Activated CD8-positive, alpha-beta T cell treated with anti-CD3 and anti-CD28 coated beads for 36 hours (primary cell): ENCODE results near the gene PLAC8L1. TPM values are rescaled to one million over a fixed set of nuclear protein-coding genes. Genes with fewer than 3 reads are reported as not detected.
A peak's percentile ranks its signal among the peaks of the same experiment; 100 is the strongest.

Experiments used
- ATAC-seq: fragments of 200-7000 bp; cut with Tn5 transposase; one replicate; pipeline ENCODE4 v1.10.0; 2021; ENCODE audit warnings: mild to moderate bottlenecking, moderate library complexity
- CTCF ChIA-PET: fragments of 350-600 bp; sonication (Branson Sonifier 250); formaldehyde crosslinking; loops from one replicate; lab custom pipeline; 2021; ENCODE audit warnings: antibody characterized with exemption; lab: Charles Lee
- POLR2A ChIA-PET: fragments of 350-600 bp; sonication (Branson Sonifier 250); formaldehyde crosslinking; loops from one replicate; lab custom pipeline; 2021; ENCODE audit warnings: antibody characterized with exemption; lab: Charles Lee
- DNase-seq: peaks from one replicate; pipeline ENCODE4 v3.0.0-alpha.2; 2020
- H3K27ac Mint-ChIP-seq: one replicate; pipeline ENCODE4 v1.8.0; 2021; ENCODE audit warnings: mild to moderate bottlenecking, mixed read lengths
- H3K27me3 Mint-ChIP-seq: one replicate; pipeline ENCODE4 v1.8.0; 2021; ENCODE audit warnings: mixed read lengths
- H3K36me3 Mint-ChIP-seq: one replicate; pipeline ENCODE4 v1.8.0; 2021; ENCODE audit warnings: low read depth, mixed read lengths
- H3K4me1 Mint-ChIP-seq: one replicate; pipeline ENCODE4 v1.8.0; 2021; ENCODE audit warnings: low read depth, mixed read lengths
- H3K4me3 Mint-ChIP-seq: one replicate; pipeline ENCODE4 v1.8.0; 2021; ENCODE audit warnings: mild to moderate bottlenecking, moderate library complexity, mixed read lengths
- H3K9me3 Mint-ChIP-seq: one replicate; pipeline ENCODE4 v1.8.0; 2021; ENCODE audit warnings: mixed read lengths
- CTCF ChIP-seq: fragments of 200-600 bp; IDR thresholded peaks from one replicate; pipeline ENCODE4 v1.8.0; 2022; ENCODE audit warnings: antibody characterized with exemption, mild to moderate bottlenecking
- intact Hi-C: fragments of 100-400 bp; cut with micrococcal nuclease; formaldehyde crosslinking; loops from one replicate; pipeline ENCODE4 v1.10.0; 2022
- total RNA-seq, 2 experiments: library from RNA; stranded (reverse); gene quantifications; one replicate each; pipeline ENCODE4 v1.2.3, GENCODE V29; 2021

The PLAC8L1 gene
- total RNA-seq, 2 experiments from 2014 or later: 0.61 TPM; not detected in 1

- ATAC-seq: no peak
- CTCF ChIA-PET: no interaction called here
- peaks cover 2% of the 10 kb centered on the region for H3K27me3 Mint-ChIP-seq
- no peaks in the 10 kb centered on the region for H3K9me3 Mint-ChIP-seq
- intact Hi-C loops: no loop called here
- no peaks in the 10 kb centered on the region for H3K36me3 Mint-ChIP-seq
- no peak overlapping the region for H3K27ac Mint-ChIP-seq
- POLR2A ChIA-PET: no interaction called here
- H3K4me1 Mint-ChIP-seq: no peaks in the 10 kb centered on the region
- DNase-seq: no peak
- no peak for TF ChIP-seq CTCF
- no peak overlapping the region for H3K4me3 Mint-ChIP-seq
Observed at GRCh38 chr5:146060221-146060585, 45.2 kb downstream of the PLAC8L1 start.

- ChIA-PET POLR2A (interaction anchor here (0.9 kb wide), 1 partner anchor 127 kb away, joined by 3 read pairs; no protein-coding TSS in a partner anchor), CTCF (no interaction called here)
- no peak overlapping the region for H3K27ac Mint-ChIP-seq
- H3K9me3 Mint-ChIP-seq: no peaks in the 10 kb centered on the region
- H3K36me3 Mint-ChIP-seq: no peaks in the 10 kb centered on the region
- H3K4me1 Mint-ChIP-seq: no peaks in the 10 kb centered on the region
- ATAC-seq: no peak
- intact Hi-C loops: no loop called here
- peaks cover 2% of the 10 kb centered on the region for H3K27me3 Mint-ChIP-seq
- H3K4me3 Mint-ChIP-seq: no peak overlapping the region
- DNase-seq: no peak
- TF ChIP-seq CTCF: no peak
Observed at GRCh38 chr5:146059460-146060220, 45.7 kb downstream of the PLAC8L1 start.

- DNase-seq: no peak
- ATAC-seq: no peak
- Mint-ChIP-seq H3K36me3 (no peaks in the 10 kb centered on the region), H3K9me3 (no peaks in the 10 kb centered on the region), H3K4me1 (no peaks in the 10 kb centered on the region), H3K4me3 (no peak overlapping the region), H3K27me3 (peaks cover 4% of the 10 kb centered on the region), H3K27ac (no peak overlapping the region)
- TF ChIP-seq CTCF: no peak
- CTCF ChIA-PET: no interaction called here
- intact Hi-C loops: no loop called here
- POLR2A ChIA-PET: no interaction called here
Observed at GRCh38 chr5:146055432-146055831, 49.9 kb downstream of the PLAC8L1 start.

- ChIA-PET CTCF (no interaction called here), POLR2A (no interaction called here)
- no peak for ATAC-seq
- H3K36me3 Mint-ChIP-seq: no peaks in the 10 kb centered on the region
- peaks cover 3% of the 10 kb centered on the region for H3K27me3 Mint-ChIP-seq
- H3K27ac Mint-ChIP-seq: no peak overlapping the region
- intact Hi-C loops: no loop called here
- H3K4me1 Mint-ChIP-seq: no peaks in the 10 kb centered on the region
- no peaks in the 10 kb centered on the region for H3K9me3 Mint-ChIP-seq
- H3K4me3 Mint-ChIP-seq: no peak overlapping the region
- peak; percentile 45 for TF ChIP-seq CTCF
- DNase-seq: peak; percentile 13
Observed at GRCh38 chr5:146052780-146053179, 52.6 kb downstream of the PLAC8L1 start.

GRCh38 chr5:146051678-146052077, 53.7 kb downstream of the PLAC8L1 start:
- no peaks in the 10 kb centered on the region for H3K36me3 Mint-ChIP-seq
- ATAC-seq: no peak
- H3K27ac Mint-ChIP-seq: no peak overlapping the region
- ChIA-PET CTCF (interaction anchor here (1.1 to 2.0 kb wide), 2 partner anchors 11 to 50 kb away, joined by 4 to 8 read pairs; no protein-coding TSS in a partner anchor), POLR2A (no interaction called here)
- DNase-seq: no peak
- intact Hi-C loops: no loop called here
- H3K4me1 Mint-ChIP-seq: no peaks in the 10 kb centered on the region
- H3K9me3 Mint-ChIP-seq: no peaks in the 10 kb centered on the region
- H3K4me3 Mint-ChIP-seq: no peak overlapping the region
- TF ChIP-seq CTCF: no peak
- peaks cover 3% of the 10 kb centered on the region for H3K27me3 Mint-ChIP-seq
